H1 (cell line): ENCODE data around the gene POLR3E.

Source experiments
- BRCA1 ChIP-seq: IDR thresholded peaks from 2 replicates; pipeline ENCODE4 v1.6.1; 2012; ENCODE audit warnings: low read depth, low read length, improper control_type of control experiment
- CBX8 ChIP-seq: fragments of 300-800, 300-1000 bp; sonication (generic); IDR thresholded peaks from 2 replicates; pipeline ENCODE4 v1.7.1; 2016; ENCODE audit warnings: low read depth, low read length, borderline replicate concordance
- CTCF ChIP-seq, 3 experiments: IDR thresholded peaks; 1 replicate in 2 of 3; 2 replicates in 1 of 3; pipeline versions ENCODE4 v1.5.1 to v1.6.1; 2011; ENCODE audit warnings: low read length in 3 of 3, mild to moderate bottlenecking in 3 of 3, inconsistent platforms in 2 of 3, low read depth in 1 of 3, moderate library complexity in 1 of 3; ENCODE audit not compliant: insufficient read depth in 1 of 3; ENCODE audit errors: control extremely low read depth in 1 of 3
- EGR1 ChIP-seq: IDR thresholded peaks from 2 replicates; pipeline ENCODE4 v1.6.1; 2011; ENCODE audit warnings: low read depth, low read length, borderline replicate concordance
- GABPA ChIP-seq: IDR thresholded peaks from 2 replicates; pipeline ENCODE4 v1.6.1; 2011; ENCODE audit warnings: mild to moderate bottlenecking, low read length, moderate library complexity, borderline replicate concordance; ENCODE audit not compliant: insufficient read depth
- HDAC6 ChIP-seq: IDR thresholded peaks from one replicate; pipeline ENCODE4 v1.7.1; 2012; ENCODE audit warnings: low read depth, mild to moderate bottlenecking, inconsistent platforms, low read length, moderate library complexity
- POLR2A ChIP-seq, 2 experiments: IDR thresholded peaks; 1 replicate in 1 of 2; 2 replicates in 1 of 2; pipeline ENCODE4 v1.6.1; 2011; ENCODE audit warnings: low read depth in 2 of 2, low read length in 2 of 2, mild to moderate bottlenecking in 2 of 2; ENCODE audit errors: control extremely low read depth in 1 of 2
- RAD21 ChIP-seq, 2 experiments: IDR thresholded peaks in 1 of 2; conservative IDR thresholded peaks in 1 of 2; 2 replicates each; pipeline ENCODE4 v1.6.1; 2011; ENCODE audit warnings: low read depth in 2 of 2, low read length in 2 of 2, improper control_type of control experiment in 1 of 2, inconsistent platforms in 1 of 2, mild to moderate bottlenecking in 1 of 2, moderate library complexity in 1 of 2
- USF2 ChIP-seq: IDR thresholded peaks from 2 replicates; pipeline ENCODE4 v1.6.1; 2011; ENCODE audit warnings: low read length, improper control_type of control experiment

- TF ChIP-seq RAD21 (IDR thresholded peaks at IDR 0.05 in 1 of 2, conservative IDR thresholded peaks at IDR 0.05 in 1 of 2; ENCODE audit: low read depth in 2 of 2, low read length in 2 of 2) (no peak), GABPA (no peak), USF2 (no peak), BRCA1 (no peak), CBX8 (no peak), CTCF (IDR thresholded peaks at IDR 0.05; ENCODE audit: control extremely low read depth in 1 of 3, insufficient read depth in 1 of 3, low read depth in 1 of 3, low read length in 3 of 3) (no peak), HDAC6 (no peak), EGR1 (no peak), POLR2A (IDR thresholded peaks at IDR 0.05; ENCODE audit: control extremely low read depth in 1 of 2, low read depth in 2 of 2, low read length in 2 of 2) (no peak)
These were observed 14.8 kb upstream of the POLR3E start for GRCh38 chr16:22282254-22282892.
